22Rv1 (cell line): Measurements from ENCODE around the gene KHDC1.
"Not testable (repeated sequence)": the region's sequence is repeated elsewhere in the genome, so short reads cannot be mapped to it uniquely, and the experiment has no call there.

Source experiments
- H3K27ac ChIP-seq: fragments of 450-650 bp; 2 replicates; pipeline ENCODE4 v1.5.1; 2017
- ZFX ChIP-seq: fragments of 450-650 bp; IDR thresholded peaks from 2 replicates; pipeline ENCODE4 v1.6.1; 2017; ENCODE audit warnings: antibody characterized with exemption, borderline replicate concordance
- TF ChIP-seq, protein P1 (sequence below): fragments of 450-650 bp; IDR thresholded peaks from 2 replicates; pipeline ENCODE4 v1.5.1; 2017; ENCODE audit warnings: mild to moderate bottlenecking

The KHDC1 gene

DNA sequence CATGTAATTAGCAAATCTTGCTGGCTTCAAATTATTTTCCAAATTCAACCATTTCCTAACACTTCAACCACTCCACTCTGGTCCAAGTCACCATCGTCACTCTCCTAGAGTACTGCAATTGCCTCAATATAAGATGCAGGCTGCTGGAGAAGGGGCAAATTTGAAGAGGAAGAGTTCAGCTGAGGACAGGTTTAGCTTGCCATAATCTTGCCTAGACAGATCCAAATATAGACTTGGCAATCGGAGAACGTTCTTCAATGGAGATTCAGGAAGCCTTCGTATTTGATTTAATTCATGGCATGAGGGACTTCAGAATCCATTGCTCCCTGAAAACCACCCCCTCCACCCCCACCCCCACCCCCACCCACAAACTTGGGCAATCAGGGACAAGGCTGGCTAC lies 22.3 kb downstream of the KHDC1 start:
- no peak overlapping the region for H3K27ac ChIP-seq
- TF ChIP-seq ZFX: no peak
- TF ChIP-seq, protein P1, sequence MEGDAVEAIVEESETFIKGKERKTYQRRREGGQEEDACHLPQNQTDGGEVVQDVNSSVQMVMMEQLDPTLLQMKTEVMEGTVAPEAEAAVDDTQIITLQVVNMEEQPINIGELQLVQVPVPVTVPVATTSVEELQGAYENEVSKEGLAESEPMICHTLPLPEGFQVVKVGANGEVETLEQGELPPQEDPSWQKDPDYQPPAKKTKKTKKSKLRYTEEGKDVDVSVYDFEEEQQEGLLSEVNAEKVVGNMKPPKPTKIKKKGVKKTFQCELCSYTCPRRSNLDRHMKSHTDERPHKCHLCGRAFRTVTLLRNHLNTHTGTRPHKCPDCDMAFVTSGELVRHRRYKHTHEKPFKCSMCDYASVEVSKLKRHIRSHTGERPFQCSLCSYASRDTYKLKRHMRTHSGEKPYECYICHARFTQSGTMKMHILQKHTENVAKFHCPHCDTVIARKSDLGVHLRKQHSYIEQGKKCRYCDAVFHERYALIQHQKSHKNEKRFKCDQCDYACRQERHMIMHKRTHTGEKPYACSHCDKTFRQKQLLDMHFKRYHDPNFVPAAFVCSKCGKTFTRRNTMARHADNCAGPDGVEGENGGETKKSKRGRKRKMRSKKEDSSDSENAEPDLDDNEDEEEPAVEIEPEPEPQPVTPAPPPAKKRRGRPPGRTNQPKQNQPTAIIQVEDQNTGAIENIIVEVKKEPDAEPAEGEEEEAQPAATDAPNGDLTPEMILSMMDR: no peak

DNA sequence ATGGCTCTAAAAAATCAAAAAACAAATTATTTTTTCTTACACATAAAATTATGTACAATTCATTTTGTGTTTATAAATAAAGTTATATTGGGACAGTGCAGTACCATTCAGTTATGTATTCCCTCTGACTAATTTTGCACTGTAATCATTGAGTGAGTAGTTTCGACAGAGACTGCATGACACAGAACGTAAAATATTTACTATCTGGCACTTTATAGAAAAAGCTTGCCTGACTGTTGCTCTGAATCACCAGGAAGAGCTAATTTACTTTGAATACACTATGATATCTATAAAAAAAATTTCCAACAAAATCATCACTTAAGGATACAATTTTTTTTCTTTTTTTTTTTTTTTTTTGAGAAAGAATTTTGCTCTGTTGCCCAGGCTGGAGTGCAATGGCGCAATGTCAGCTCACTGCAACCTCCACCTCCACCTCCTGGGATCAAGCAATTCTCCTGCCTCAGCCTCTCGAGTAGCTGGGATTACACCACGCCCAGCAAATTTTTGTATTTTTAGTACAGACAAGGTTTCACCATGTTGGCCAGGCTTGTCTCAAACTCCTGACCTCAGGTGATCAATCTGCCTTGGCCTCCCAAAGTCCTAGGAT lies 26.7 kb downstream of the KHDC1 start:
- H3K27ac ChIP-seq: no peak overlapping the region
- TF ChIP-seq, protein P1: no peak
- TF ChIP-seq ZFX: no peak

GRCh38 chr6:73234733-73235132 lies 28.3 kb downstream of the KHDC1 start:
- H3K27ac ChIP-seq: no peak overlapping the region
- TF ChIP-seq, protein P1: no peak
- TF ChIP-seq ZFX: no peak

DNA sequence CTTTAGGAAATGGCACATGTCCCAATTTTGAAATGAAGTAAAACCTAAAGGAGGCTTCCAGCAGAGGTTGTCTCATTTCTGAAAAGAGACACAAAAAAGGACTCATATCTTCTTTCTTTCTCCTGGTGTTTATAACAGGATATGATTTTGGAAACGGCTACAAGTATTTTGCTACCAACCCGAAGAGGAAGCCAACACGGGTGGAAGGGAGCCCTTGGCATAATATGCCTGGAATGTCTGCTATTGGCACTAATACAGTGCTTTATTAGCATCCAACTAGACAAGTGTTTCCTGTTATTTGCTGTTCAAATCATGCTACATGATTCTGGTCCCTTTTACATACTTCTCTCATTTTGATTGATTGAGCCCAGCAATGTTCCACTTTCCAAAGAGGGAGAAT lies 29.0 kb downstream of the KHDC1 start:
- not testable (repeated sequence) for H3K27ac ChIP-seq

DNA sequence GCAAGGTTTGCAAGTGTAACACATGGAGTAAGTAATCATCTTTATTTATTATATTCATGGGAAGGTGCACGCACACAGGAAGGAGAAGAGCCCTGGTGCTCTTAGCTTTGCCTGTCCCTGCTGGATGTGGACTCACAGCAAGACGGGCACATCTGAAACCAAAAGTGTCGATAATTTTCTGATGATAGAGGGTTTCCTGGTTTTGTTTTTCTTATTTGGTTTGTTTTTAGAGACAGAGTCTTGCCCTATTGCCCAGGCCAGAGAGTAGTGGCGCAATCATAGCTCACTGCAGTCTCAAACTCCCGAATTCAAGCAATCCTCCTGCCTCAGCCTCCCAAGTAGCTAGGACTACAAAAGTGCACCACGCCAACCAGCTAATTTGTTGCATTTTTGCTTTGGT lies 29.9 kb downstream of the KHDC1 start:
- TF ChIP-seq ZFX: no peak
- TF ChIP-seq, protein P1: no peak
- no peak overlapping the region for H3K27ac ChIP-seq

GRCh38 chr6:73231986-73232391 lies 31.0 kb downstream of the KHDC1 start:
- TF ChIP-seq ZFX: no peak
- TF ChIP-seq, protein P1: no peak
- H3K27ac ChIP-seq: no peak overlapping the region

GRCh38 chr6:73227606-73228255 lies 35.3 kb downstream of the KHDC1 start:
- H3K27ac ChIP-seq: no peak overlapping the region
- TF ChIP-seq, protein P1: no peak
- TF ChIP-seq ZFX: no peak
